Epithelial cell of proximal tubule (primary cell): ENCODE data around the gene KIAA1671. TPM values are rescaled to one million over a fixed set of nuclear protein-coding genes. Genes with fewer than 3 reads are reported as not detected.

Experiments
- DNase-seq: peaks from one replicate; pipeline ENCODE4 v3.0.0-alpha.2; 2011; ENCODE audit warnings: low read depth
- H3K4me3 ChIP-seq: 2 replicates; pipeline ENCODE4 v1.5.1; 2011; ENCODE audit warnings: low read depth, mild to moderate bottlenecking, low read length
- CTCF ChIP-seq: conservative IDR thresholded peaks from 2 replicates; pipeline ENCODE4 v1.5.1; 2012; ENCODE audit warnings: low read depth, mild to moderate bottlenecking, low read length
- total RNA-seq: library from RNA; depleted of rRNA; stranded (reverse); fragments of >200 nt; gene quantifications from 2 replicates; pipeline ENCODE4 v1.2.3, GENCODE V29; 2015

KIAA1671 gene
- total RNA-seq, 1 donor from 2014 or later = 14.1 TPM

- no peak overlapping the region for H3K4me3 ChIP-seq
- DNase-seq = no peak
- no peak for TF ChIP-seq CTCF
These were observed 124.5 kb downstream of the KIAA1671 start for GRCh38 chr22:25077056-25077455.

- no peak for DNase-seq
- H3K4me3 ChIP-seq = no peak overlapping the region
- TF ChIP-seq CTCF = no peak
These were observed 125.4 kb downstream of the KIAA1671 start for GRCh38 chr22:25077964-25078363.

GRCh38 chr22:25078591-25078990 lies 126.1 kb downstream of the KIAA1671 start:
- DNase-seq = no peak
- no peak for TF ChIP-seq CTCF
- H3K4me3 ChIP-seq = no peak overlapping the region

GRCh38 chr22:25080855-25081254 lies 128.3 kb downstream of the KIAA1671 start:
- no peak for DNase-seq
- no peak overlapping the region for H3K4me3 ChIP-seq
- TF ChIP-seq CTCF = no peak

- peak; percentile 78 for TF ChIP-seq CTCF
- no peak overlapping the region for H3K4me3 ChIP-seq
- DNase-seq = no peak
These were observed 128.9 kb downstream of the KIAA1671 start for GRCh38 chr22:25081409-25081824.

- no peak for DNase-seq
- no peak for TF ChIP-seq CTCF
- H3K4me3 ChIP-seq = no peak overlapping the region
These were observed 129.6 kb downstream of the KIAA1671 start for GRCh38 chr22:25082096-25082495.

GRCh38 chr22:25083056-25083806 lies 130.7 kb downstream of the KIAA1671 start:
- no peak for DNase-seq
- H3K4me3 ChIP-seq = no peak overlapping the region
- no peak for TF ChIP-seq CTCF
